Measurements from ENCODE around the gene HIPK4.

- TF ChIP-seq, protein P1, sequence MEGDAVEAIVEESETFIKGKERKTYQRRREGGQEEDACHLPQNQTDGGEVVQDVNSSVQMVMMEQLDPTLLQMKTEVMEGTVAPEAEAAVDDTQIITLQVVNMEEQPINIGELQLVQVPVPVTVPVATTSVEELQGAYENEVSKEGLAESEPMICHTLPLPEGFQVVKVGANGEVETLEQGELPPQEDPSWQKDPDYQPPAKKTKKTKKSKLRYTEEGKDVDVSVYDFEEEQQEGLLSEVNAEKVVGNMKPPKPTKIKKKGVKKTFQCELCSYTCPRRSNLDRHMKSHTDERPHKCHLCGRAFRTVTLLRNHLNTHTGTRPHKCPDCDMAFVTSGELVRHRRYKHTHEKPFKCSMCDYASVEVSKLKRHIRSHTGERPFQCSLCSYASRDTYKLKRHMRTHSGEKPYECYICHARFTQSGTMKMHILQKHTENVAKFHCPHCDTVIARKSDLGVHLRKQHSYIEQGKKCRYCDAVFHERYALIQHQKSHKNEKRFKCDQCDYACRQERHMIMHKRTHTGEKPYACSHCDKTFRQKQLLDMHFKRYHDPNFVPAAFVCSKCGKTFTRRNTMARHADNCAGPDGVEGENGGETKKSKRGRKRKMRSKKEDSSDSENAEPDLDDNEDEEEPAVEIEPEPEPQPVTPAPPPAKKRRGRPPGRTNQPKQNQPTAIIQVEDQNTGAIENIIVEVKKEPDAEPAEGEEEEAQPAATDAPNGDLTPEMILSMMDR (IDR thresholded peaks at IDR 0.05) = no peak
- TF ChIP-seq POLR2A (IDR thresholded peaks at IDR 0.05; ENCODE audit: low read length) (no peak), KDM5A (IDR thresholded peaks at IDR 0.05) (no peak), SMC3 (IDR thresholded peaks at IDR 0.05) (no peak), MAFK (IDR thresholded peaks at IDR 0.05; ENCODE audit: partially characterized antibody) (no peak), TFCP2L1 (CRISPR knock-in tag; IDR thresholded peaks at IDR 0.05) (no peak), SREBF2 (IDR thresholded peaks at IDR 0.05) (no peak), JUNB (IDR thresholded peaks at IDR 0.05) (no peak), HDAC2 (IDR thresholded peaks at IDR 0.05) (no peak), NR3C1 (IDR thresholded peaks at IDR 0.05) (no peak), RAD21 (conservative IDR thresholded peaks at IDR 0.05 in 1 of 2, IDR thresholded peaks at IDR 0.05 in 1 of 2) (no peak), KDM1A (IDR thresholded peaks at IDR 0.05; ENCODE audit: low read depth) (no peak)
- TF ChIP-seq, protein P2, sequence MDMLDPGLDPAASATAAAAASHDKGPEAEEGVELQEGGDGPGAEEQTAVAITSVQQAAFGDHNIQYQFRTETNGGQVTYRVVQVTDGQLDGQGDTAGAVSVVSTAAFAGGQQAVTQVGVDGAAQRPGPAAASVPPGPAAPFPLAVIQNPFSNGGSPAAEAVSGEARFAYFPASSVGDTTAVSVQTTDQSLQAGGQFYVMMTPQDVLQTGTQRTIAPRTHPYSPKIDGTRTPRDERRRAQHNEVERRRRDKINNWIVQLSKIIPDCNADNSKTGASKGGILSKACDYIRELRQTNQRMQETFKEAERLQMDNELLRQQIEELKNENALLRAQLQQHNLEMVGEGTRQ (IDR thresholded peaks at IDR 0.05) = no peak
- TF ChIP-seq, protein P3, sequence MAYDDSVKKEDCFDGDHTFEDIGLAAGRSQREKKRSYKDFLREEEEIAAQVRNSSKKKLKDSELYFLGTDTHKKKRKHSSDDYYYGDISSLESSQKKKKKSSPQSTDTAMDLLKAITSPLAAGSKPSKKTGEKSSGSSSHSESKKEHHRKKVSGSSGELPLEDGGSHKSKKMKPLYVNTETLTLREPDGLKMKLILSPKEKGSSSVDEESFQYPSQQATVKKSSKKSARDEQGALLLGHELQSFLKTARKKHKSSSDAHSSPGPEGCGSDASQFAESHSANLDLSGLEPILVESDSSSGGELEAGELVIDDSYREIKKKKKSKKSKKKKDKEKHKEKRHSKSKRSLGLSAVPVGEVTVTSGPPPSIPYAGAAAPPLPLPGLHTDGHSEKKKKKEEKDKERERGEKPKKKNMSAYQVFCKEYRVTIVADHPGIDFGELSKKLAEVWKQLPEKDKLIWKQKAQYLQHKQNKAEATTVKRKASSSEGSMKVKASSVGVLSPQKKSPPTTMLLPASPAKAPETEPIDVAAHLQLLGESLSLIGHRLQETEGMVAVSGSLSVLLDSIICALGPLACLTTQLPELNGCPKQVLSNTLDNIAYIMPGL (CRISPR knock-in tag; IDR thresholded peaks at IDR 0.05; ENCODE audit: borderline replicate concordance) = no peak
Measured at GRCh38 chr19:40411958-40412499, 22.0 kb upstream of the HIPK4 start.
